Activated CD4-positive, alpha-beta T cell treated with anti-CD3 and anti-CD28 coated beads for 36 hours (primary cell): ENCODE measurements around the gene TMSB10. TPM values are rescaled to one million over a fixed set of nuclear protein-coding genes. Genes with fewer than 3 reads are reported as not detected.
A peak's percentile ranks its signal among the peaks of the same experiment; 100 is the strongest.
"Not testable (repeated sequence)": the region's sequence is repeated elsewhere in the genome, so short reads cannot be mapped to it uniquely, and the experiment has no call there.

Experiments
- ATAC-seq: fragments of 200-7000 bp; cut with Tn5 transposase; one replicate; pipeline ENCODE4 v1.10.0; 2021; ENCODE audit warnings: mild to moderate bottlenecking, moderate library complexity
- CTCF ChIA-PET: fragments of 350-600 bp; sonication (Branson Sonifier 250); formaldehyde crosslinking; loops from one replicate; lab custom pipeline; 2021; ENCODE audit warnings: antibody characterized with exemption; lab: Charles Lee
- POLR2A ChIA-PET: fragments of 350-600 bp; sonication (Branson Sonifier 250); formaldehyde crosslinking; loops from one replicate; lab custom pipeline; 2021; ENCODE audit warnings: antibody characterized with exemption, inconsistent platforms; lab: Charles Lee
- DNase-seq: peaks from one replicate; pipeline ENCODE4 v3.0.0-alpha.2; 2020
- H3K27ac Mint-ChIP-seq: one replicate; pipeline ENCODE4 v1.8.0; 2021; ENCODE audit warnings: mixed read lengths
- H3K27me3 Mint-ChIP-seq: one replicate; pipeline ENCODE4 v1.8.0; 2021; ENCODE audit warnings: mixed read lengths
- H3K36me3 Mint-ChIP-seq: one replicate; pipeline ENCODE4 v1.8.0; 2021; ENCODE audit warnings: low read depth, mixed read lengths
- H3K4me1 Mint-ChIP-seq: one replicate; pipeline ENCODE4 v1.8.0; 2021; ENCODE audit warnings: mixed read lengths
- H3K4me3 Mint-ChIP-seq: one replicate; pipeline ENCODE4 v1.8.0; 2021; ENCODE audit warnings: mild to moderate bottlenecking, moderate library complexity, mixed read lengths
- H3K9me3 Mint-ChIP-seq: one replicate; pipeline ENCODE4 v1.8.0; 2021; ENCODE audit warnings: low read depth, mixed read lengths
- intact Hi-C, 2 experiments: fragments of 100-400 bp; cut with DNase I in 1 of 2; cut with micrococcal nuclease in 1 of 2; formaldehyde crosslinking; loops; one replicate each; pipeline versions ENCODE4 v1.14.2 to v1.15.1; 2022 to 2024; cut with DNase I, micrococcal nuclease
- total RNA-seq, 2 experiments: library from RNA; stranded (reverse); gene quantifications; one replicate each; pipeline ENCODE4 v1.2.3, GENCODE V29; 2021

The TMSB10 gene
- total RNA-seq, 2 experiments from 2014 or later, result 2,345 to 2,742 TPM

- intact Hi-C loops, result no loop called here
- H3K27ac Mint-ChIP-seq, result no peak overlapping the region
- no peak overlapping the region for H3K4me3 Mint-ChIP-seq
- H3K36me3 Mint-ChIP-seq, result peaks cover 9% of the 10 kb centered on the region
- H3K9me3 Mint-ChIP-seq, result peaks cover 12% of the 10 kb centered on the region
- H3K27me3 Mint-ChIP-seq, result no peaks in the 10 kb centered on the region
- POLR2A ChIA-PET, result no interaction called here
- DNase-seq (no peak), ATAC-seq (no peak)
- CTCF ChIA-PET, result interaction anchor here (0.7 to 1.8 kb wide), 4 partner anchors 11 to 183 kb away, joined by 3 to 5 read pairs (median 4); no protein-coding TSS in a partner anchor
- peaks cover 38% of the 10 kb centered on the region for H3K4me1 Mint-ChIP-seq
Measured at GRCh38 chr2:84914334-84914733, 8.9 kb downstream of the TMSB10 start.

- H3K36me3 Mint-ChIP-seq, DNase-seq, intact Hi-C loops, H3K4me3 Mint-ChIP-seq, H3K9me3 Mint-ChIP-seq, POLR2A ChIA-PET, H3K27ac Mint-ChIP-seq, H3K27me3 Mint-ChIP-seq, ATAC-seq: not testable (repeated sequence)
- CTCF ChIA-PET, result interaction anchor here (1.8 kb wide), 1 partner anchor 10 kb away, joined by 5 read pairs; no protein-coding TSS in a partner anchor
- H3K4me1 Mint-ChIP-seq, result peaks cover 43% of the 10 kb centered on the region
Measured at GRCh38 chr2:84915675-84916074, 10.2 kb downstream of the TMSB10 start.

GRCh38 chr2:84917821-84918220 lies 12.4 kb downstream of the TMSB10 start:
- peaks cover 28% of the 10 kb centered on the region for H3K4me1 Mint-ChIP-seq
- ChIA-PET CTCF (interaction anchor here (0.6 to 2.0 kb wide), 5 partner anchors 8 to 29 kb away, joined by 3 to 8 read pairs (median 3); no protein-coding TSS in a partner anchor), POLR2A (interaction anchor here (3.3 kb wide), 1 partner anchor 11 kb away, joined by 35 read pairs; the partner anchor contains the start of gene TMSB10)
- H3K4me3 Mint-ChIP-seq, H3K27me3 Mint-ChIP-seq, DNase-seq, ATAC-seq, H3K36me3 Mint-ChIP-seq, H3K9me3 Mint-ChIP-seq, intact Hi-C loops, H3K27ac Mint-ChIP-seq: not testable (repeated sequence)

GRCh38 chr2:84918430-84918829 lies 13.0 kb downstream of the TMSB10 start:
- Mint-ChIP-seq H3K27me3 (no peaks in the 10 kb centered on the region), H3K36me3 (no peaks in the 10 kb centered on the region), H3K4me1 (peaks cover 31% of the 10 kb centered on the region), H3K9me3 (no peaks in the 10 kb centered on the region), H3K4me3 (no peak overlapping the region), H3K27ac (peak overlapping the region; percentile 56)
- DNase-seq (no peak), ATAC-seq (no peak)
- CTCF ChIA-PET, result interaction anchor here (0.7 to 2.5 kb wide), 7 partner anchors 11 to 97 kb away, joined by 3 to 11 read pairs (median 4); partner anchors contain the start of gene TMSB10
- intact Hi-C loops, result no loop called here
- POLR2A ChIA-PET, result interaction anchor here (0.6 to 3.3 kb wide), 4 partner anchors 12 to 56 kb away, joined by 3 to 35 read pairs (median 4); partner anchors contain the start of gene TMSB10

GRCh38 chr2:84919885-84920580 lies 14.6 kb downstream of the TMSB10 start:
- ChIA-PET CTCF (interaction anchor here (0.9 to 2.5 kb wide), 10 partner anchors 12 to 98 kb away, joined by 3 to 11 read pairs (median 5); partner anchors contain the start of gene TMSB10), POLR2A (interaction anchor here (0.6 to 3.3 kb wide), 4 partner anchors 13 to 34 kb away, joined by 3 to 35 read pairs (median 6); partner anchors contain the start of gene TMSB10)
- DNase-seq (peak; percentile 81), ATAC-seq (peak; percentile 81)
- Mint-ChIP-seq H3K27ac (peak overlapping the region; percentile 83), H3K36me3 (no peaks in the 10 kb centered on the region), H3K9me3 (no peaks in the 10 kb centered on the region), H3K4me1 (peaks cover 41% of the 10 kb centered on the region), H3K4me3 (peak overlapping the region; percentile 36), H3K27me3 (no peaks in the 10 kb centered on the region)
- intact Hi-C loops, result loop anchor here (1.0 to 5.0 kb wide), 3 partner anchors 12 to 138 kb away; no protein-coding TSS in a partner anchor

GRCh38 chr2:84923009-84923408 lies 17.6 kb downstream of the TMSB10 start:
- intact Hi-C loops, result loop anchor here in 1 of 2 experiments (5.0 kb wide), 1 partner anchor 141 kb away; no protein-coding TSS in a partner anchor
- H3K27ac Mint-ChIP-seq, result peak overlapping the region; percentile 64

GRCh38 chr2:84924173-84925106 lies 19.0 kb downstream of the TMSB10 start:
- H3K4me3 Mint-ChIP-seq, result peak overlapping the region; percentile 39
- H3K9me3 Mint-ChIP-seq, result no peaks in the 10 kb centered on the region
- ChIA-PET CTCF (interaction anchor here (0.5 to 3.6 kb wide), 31 partner anchors 7 to 1041 kb away, joined by 3 to 66 read pairs (median 7); partner anchors contain the start of genes SUCLG1, TMSB10 and TRABD2A), POLR2A (interaction anchor here (0.6 to 2.4 kb wide), 6 partner anchors 17 to 47 kb away, joined by 3 to 14 read pairs (median 5); partner anchors contain the start of gene TMSB10)
- H3K36me3 Mint-ChIP-seq, result peaks cover 3% of the 10 kb centered on the region
- DNase-seq, result peak; percentile 83
- ATAC-seq, result peak; percentile 30
- peak overlapping the region; percentile 92 for H3K27ac Mint-ChIP-seq
- H3K27me3 Mint-ChIP-seq, result no peaks in the 10 kb centered on the region
- peaks cover 47% of the 10 kb centered on the region for H3K4me1 Mint-ChIP-seq
- intact Hi-C loops, result loop anchor here (1.0 to 5.0 kb wide), 11 partner anchors 14 to 429 kb away; partner anchors contain the start of genes TMSB10 (in 2 of the 2), DNAH6 (in 1 of the 2), TCF7L1 (in 1 of the 2) and TGOLN2 (in 1 of the 2)

More at GRCh38 chr2:84923009-84923408, 17.6 kb downstream of the TMSB10 start:
- no peaks in the 10 kb centered on the region for H3K9me3 Mint-ChIP-seq
- CTCF ChIA-PET, result interaction anchor here (0.8 to 1.4 kb wide), 3 partner anchors 16 to 46 kb away, joined by 3 read pairs; no protein-coding TSS in a partner anchor
- ATAC-seq, result no peak
- H3K27me3 Mint-ChIP-seq, result no peaks in the 10 kb centered on the region
- peaks cover 3% of the 10 kb centered on the region for H3K36me3 Mint-ChIP-seq
- no peak for DNase-seq
- no peak overlapping the region for H3K4me3 Mint-ChIP-seq
- POLR2A ChIA-PET, result no interaction called here
- peaks cover 58% of the 10 kb centered on the region for H3K4me1 Mint-ChIP-seq

GRCh38 chr2:84925336-84925723 lies 19.9 kb downstream of the TMSB10 start:
- peak overlapping the region; percentile 87 for H3K4me3 Mint-ChIP-seq
- H3K27ac Mint-ChIP-seq, result peak overlapping the region; percentile 92
- H3K9me3 Mint-ChIP-seq, result no peaks in the 10 kb centered on the region
- no peaks in the 10 kb centered on the region for H3K27me3 Mint-ChIP-seq
- intact Hi-C loops, result loop anchor here (1.0 to 5.0 kb wide), 10 partner anchors 13 to 430 kb away; partner anchors contain the start of genes TMSB10 (in 2 of the 2), DNAH6 (in 1 of the 2), TCF7L1 (in 1 of the 2) and TGOLN2 (in 1 of the 2)
- DNase-seq (no peak), ATAC-seq (peak; percentile 13)
- POLR2A ChIA-PET, result interaction anchor here (0.6 to 2.4 kb wide), 11 partner anchors 18 to 478 kb away, joined by 3 to 14 read pairs (median 4); partner anchors contain the start of gene TMSB10
- H3K36me3 Mint-ChIP-seq, result peaks cover 3% of the 10 kb centered on the region
- CTCF ChIA-PET, result interaction anchor here (0.5 to 3.6 kb wide), 74 partner anchors 8 to 1042 kb away, joined by 3 to 66 read pairs (median 5); partner anchors contain the start of genes SUCLG1, TMSB10 and TRABD2A
- peaks cover 38% of the 10 kb centered on the region for H3K4me1 Mint-ChIP-seq

GRCh38 chr2:84925724-84926376 lies 20.4 kb downstream of the TMSB10 start:
- ATAC-seq (peak; percentile 83), DNase-seq (peak; percentile 100)
- intact Hi-C loops, result loop anchor here (1.0 to 5.0 kb wide), 13 partner anchors 12 to 467 kb away; partner anchors contain the start of genes TMSB10 (in 2 of the 2), DNAH6 (in 1 of the 2), SUCLG1 (in 1 of the 2) and TCF7L1 (in 1 of the 2)
- Mint-ChIP-seq H3K4me1 (peaks cover 35% of the 10 kb centered on the region), H3K27me3 (no peaks in the 10 kb centered on the region), H3K27ac (peak overlapping the region; percentile 92), H3K9me3 (no peaks in the 10 kb centered on the region), H3K36me3 (peaks cover 3% of the 10 kb centered on the region), H3K4me3 (peak overlapping the region; percentile 87)
- ChIA-PET POLR2A (interaction anchor here (0.6 to 2.4 kb wide), 14 partner anchors 14 to 478 kb away, joined by 3 to 14 read pairs (median 4); partner anchors contain the start of gene TMSB10), CTCF (interaction anchor here (0.5 to 3.6 kb wide), 91 partner anchors 9 to 674 kb away, joined by 3 to 66 read pairs (median 5); partner anchors contain the start of genes DNAH6, SUCLG1, TMSB10 and TRABD2A)
